ENCODE results near the gene CYP4F3. TPM values are rescaled to one million over a fixed set of nuclear protein-coding genes. Genes with fewer than 3 reads are reported as not detected.
"Not testable (repeated sequence)": the region's sequence is repeated elsewhere in the genome, so short reads cannot be mapped to it uniquely, and the experiment has no call there.

The CYP4F3 gene
- total RNA-seq, 2 experiments from 2014 or later, result not detected

DNA sequence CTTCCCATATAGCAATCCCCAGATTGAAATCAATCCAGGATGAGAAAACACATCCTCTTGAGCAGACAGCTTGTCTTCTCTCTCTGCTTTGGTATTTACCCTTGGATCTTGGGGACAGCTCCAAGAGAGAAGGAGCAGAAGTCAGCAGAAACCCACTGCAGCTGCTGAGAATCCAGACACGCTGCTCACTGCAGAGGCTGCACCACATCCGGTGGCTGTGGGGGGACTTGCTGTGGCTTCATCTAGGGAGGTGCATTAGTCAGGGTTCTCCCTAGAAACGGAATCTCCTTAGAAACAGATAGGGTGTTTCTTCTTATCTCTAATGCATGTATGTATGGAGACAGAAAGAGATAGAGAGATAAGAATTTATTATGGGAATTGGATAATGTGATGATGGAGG is 34.9 kb downstream of the CYP4F3 start:
- no TSS peak for BruUV-seq (replicated peaks)

DNA sequence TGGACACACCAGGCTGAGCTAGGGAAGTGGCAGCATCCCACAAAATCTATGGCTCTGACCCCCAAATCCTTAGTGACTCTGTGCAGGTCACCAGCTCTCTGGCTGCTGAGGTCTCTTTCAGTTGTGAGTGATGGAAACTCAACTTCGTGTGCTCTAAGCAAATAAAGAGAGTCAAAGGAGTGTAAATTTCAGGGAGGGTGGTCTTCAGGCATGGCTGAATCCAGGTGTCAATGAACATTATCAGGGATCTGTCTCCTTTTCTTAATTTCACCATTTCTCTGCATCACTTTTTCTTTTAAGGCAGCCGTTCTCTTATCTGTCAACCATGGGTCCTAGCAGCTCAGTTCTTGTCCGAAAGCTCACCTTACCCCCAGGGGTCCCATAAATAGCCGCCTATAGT is 38.4 kb downstream of the CYP4F3 start:
- H3K9me3 ChIP-seq (ENCODE audit: low read length), result no peaks in the 10 kb centered on the region
- no peaks in the 10 kb centered on the region for H4K20me1 ChIP-seq (ENCODE audit: insufficient read depth, low read length)
- no peaks in the 10 kb centered on the region for H3K4me1 ChIP-seq (ENCODE audit: insufficient read depth, low read length, poor library complexity, severe bottlenecking)
- H3K36me3 ChIP-seq (ENCODE audit: insufficient read depth, low read length), result no peaks in the 10 kb centered on the region
- no peak for DNase-seq (ENCODE audit: low spot score)
- no TSS peak for BruUV-seq (replicated peaks)
- intact Hi-C loops (cut with micrococcal nuclease; ENCODE audit: unreplicated experiment), result no loop called here
- TF ChIP-seq EZH2phosphoT487 (IDR thresholded peaks at IDR 0.05; ENCODE audit: borderline replicate concordance, low read depth, low read length), result no peak
- TF ChIP-seq, protein P1, sequence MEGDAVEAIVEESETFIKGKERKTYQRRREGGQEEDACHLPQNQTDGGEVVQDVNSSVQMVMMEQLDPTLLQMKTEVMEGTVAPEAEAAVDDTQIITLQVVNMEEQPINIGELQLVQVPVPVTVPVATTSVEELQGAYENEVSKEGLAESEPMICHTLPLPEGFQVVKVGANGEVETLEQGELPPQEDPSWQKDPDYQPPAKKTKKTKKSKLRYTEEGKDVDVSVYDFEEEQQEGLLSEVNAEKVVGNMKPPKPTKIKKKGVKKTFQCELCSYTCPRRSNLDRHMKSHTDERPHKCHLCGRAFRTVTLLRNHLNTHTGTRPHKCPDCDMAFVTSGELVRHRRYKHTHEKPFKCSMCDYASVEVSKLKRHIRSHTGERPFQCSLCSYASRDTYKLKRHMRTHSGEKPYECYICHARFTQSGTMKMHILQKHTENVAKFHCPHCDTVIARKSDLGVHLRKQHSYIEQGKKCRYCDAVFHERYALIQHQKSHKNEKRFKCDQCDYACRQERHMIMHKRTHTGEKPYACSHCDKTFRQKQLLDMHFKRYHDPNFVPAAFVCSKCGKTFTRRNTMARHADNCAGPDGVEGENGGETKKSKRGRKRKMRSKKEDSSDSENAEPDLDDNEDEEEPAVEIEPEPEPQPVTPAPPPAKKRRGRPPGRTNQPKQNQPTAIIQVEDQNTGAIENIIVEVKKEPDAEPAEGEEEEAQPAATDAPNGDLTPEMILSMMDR (conservative IDR thresholded peaks at IDR 0.05; ENCODE audit: low read length), result no peak
- H2AFZ ChIP-seq (ENCODE audit: low read length), result no peak overlapping the region
- H3K27ac ChIP-seq (ENCODE audit: low read depth, low read length, poor library complexity, severe bottlenecking), result no peak overlapping the region
- no peaks in the 10 kb centered on the region for H3K79me2 ChIP-seq (ENCODE audit: insufficient read depth, low read depth, low read length)
- CTCF ChIA-PET (ENCODE audit: unreplicated experiment), result no interaction called here
- H3K4me3 ChIP-seq (ENCODE audit: low read depth, low read length, poor library complexity, severe bottlenecking), result no peak overlapping the region
- POLR2A ChIA-PET, result interaction anchor here (0.7 to 1.1 kb wide), 2 partner anchors 164 to 237 kb away, joined by 3 to 4 read pairs; no protein-coding TSS in a partner anchor
- H3K9me2 ChIP-seq (ENCODE audit: insufficient read depth, low read length), result no peaks in the 10 kb centered on the region
- H3K4me2 ChIP-seq (ENCODE audit: low read length), result no peak overlapping the region

More for the DNA sequence above, 34.9 kb downstream of the CYP4F3 start:
- no peak for DNase-seq (ENCODE audit: low spot score)
- no peaks in the 10 kb centered on the region for H3K36me3 ChIP-seq (ENCODE audit: insufficient read depth, low read length)
- no peaks in the 10 kb centered on the region for H3K9me2 ChIP-seq (ENCODE audit: insufficient read depth, low read length)
- no peaks in the 10 kb centered on the region for H3K9me3 ChIP-seq (ENCODE audit: low read length)
- H3K4me2 ChIP-seq (ENCODE audit: low read length), result no peak overlapping the region
- no peaks in the 10 kb centered on the region for H3K79me2 ChIP-seq (ENCODE audit: insufficient read depth, low read depth, low read length)
- POLR2A ChIA-PET, result no interaction called here
- CTCF ChIA-PET (ENCODE audit: unreplicated experiment), result no interaction called here
- H3K27ac ChIP-seq (ENCODE audit: low read depth, low read length, poor library complexity, severe bottlenecking), result no peak overlapping the region
- H2AFZ ChIP-seq (ENCODE audit: low read length), result no peak overlapping the region
- no peaks in the 10 kb centered on the region for H4K20me1 ChIP-seq (ENCODE audit: insufficient read depth, low read length)
- no peak overlapping the region for H3K4me3 ChIP-seq (ENCODE audit: low read depth, low read length, poor library complexity, severe bottlenecking)
- H3K4me1 ChIP-seq (ENCODE audit: insufficient read depth, low read length, poor library complexity, severe bottlenecking), result no peaks in the 10 kb centered on the region
- intact Hi-C loops (cut with micrococcal nuclease; ENCODE audit: unreplicated experiment), result no loop called here
- TF ChIP-seq, protein P1 (conservative IDR thresholded peaks at IDR 0.05; ENCODE audit: low read length), result no peak
- no peak for TF ChIP-seq EZH2phosphoT487 (IDR thresholded peaks at IDR 0.05; ENCODE audit: borderline replicate concordance, low read depth, low read length)

DNA sequence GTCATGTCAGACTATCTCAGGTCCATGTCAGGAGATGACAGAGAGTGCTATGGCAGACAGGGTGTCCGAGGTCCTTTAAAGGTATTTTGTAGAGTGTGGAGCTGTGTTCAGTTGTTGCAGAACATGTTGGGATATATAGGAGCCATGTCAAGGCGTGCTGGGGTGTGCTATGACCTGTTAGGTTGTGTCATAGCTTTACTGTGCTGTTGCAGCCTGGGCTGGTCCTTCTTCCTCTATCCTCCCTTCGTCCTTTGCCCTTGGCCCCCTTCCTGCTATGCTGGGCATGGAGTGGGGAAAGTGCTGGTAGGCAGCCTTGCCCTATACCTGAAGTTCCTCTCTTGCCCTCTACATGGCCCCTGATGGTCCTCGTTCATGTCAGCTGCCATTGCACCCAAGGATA is 39.2 kb downstream of the CYP4F3 start:
- intact Hi-C loops (cut with micrococcal nuclease; ENCODE audit: unreplicated experiment); H3K4me2 ChIP-seq (ENCODE audit: low read length); H3K4me3 ChIP-seq (ENCODE audit: low read depth, low read length, poor library complexity, severe bottlenecking); H3K79me2 ChIP-seq (ENCODE audit: insufficient read depth, low read depth, low read length); BruUV-seq (replicated peaks); H3K4me1 ChIP-seq (ENCODE audit: insufficient read depth, low read length, poor library complexity, severe bottlenecking); CTCF ChIA-PET (ENCODE audit: unreplicated experiment); POLR2A ChIA-PET; H4K20me1 ChIP-seq (ENCODE audit: insufficient read depth, low read length); H3K9me2 ChIP-seq (ENCODE audit: insufficient read depth, low read length); DNase-seq (ENCODE audit: low spot score); H3K27ac ChIP-seq (ENCODE audit: low read depth, low read length, poor library complexity, severe bottlenecking); H3K9me3 ChIP-seq (ENCODE audit: low read length); H3K36me3 ChIP-seq (ENCODE audit: insufficient read depth, low read length); H2AFZ ChIP-seq (ENCODE audit: low read length): not testable (repeated sequence)

Measured in OCI-LY7 (cell line).